Spleen (tissue), 3 donors: Measurements from ENCODE around the gene CAMK2B.

Source experiments
- POLR2A ChIP-seq, 3 donors: fragments of 450-650 bp; IDR thresholded peaks; one replicate each; pipeline ENCODE4 v1.5.1; 2017; ENCODE audit warnings: antibody characterized with exemption in 3 of 3, mild to moderate bottlenecking in 1 of 3
- POLR2AphosphoS5 ChIP-seq, 3 donors: sonication (generic); formaldehyde crosslinking; IDR thresholded peaks; one replicate each; pipeline ENCODE4 v1.5.1; 2017; ENCODE audit warnings: antibody characterized with exemption in 3 of 3

GRCh38 chr7:44210107-44210506 is 115.3 kb downstream of the CAMK2B start:
- no peak for TF ChIP-seq POLR2AphosphoS5 (IDR thresholded peaks at IDR 0.05)
- TF ChIP-seq POLR2A (IDR thresholded peaks at IDR 0.05): no peak
